ENCODE results near the gene KIAA1755.

DNA sequence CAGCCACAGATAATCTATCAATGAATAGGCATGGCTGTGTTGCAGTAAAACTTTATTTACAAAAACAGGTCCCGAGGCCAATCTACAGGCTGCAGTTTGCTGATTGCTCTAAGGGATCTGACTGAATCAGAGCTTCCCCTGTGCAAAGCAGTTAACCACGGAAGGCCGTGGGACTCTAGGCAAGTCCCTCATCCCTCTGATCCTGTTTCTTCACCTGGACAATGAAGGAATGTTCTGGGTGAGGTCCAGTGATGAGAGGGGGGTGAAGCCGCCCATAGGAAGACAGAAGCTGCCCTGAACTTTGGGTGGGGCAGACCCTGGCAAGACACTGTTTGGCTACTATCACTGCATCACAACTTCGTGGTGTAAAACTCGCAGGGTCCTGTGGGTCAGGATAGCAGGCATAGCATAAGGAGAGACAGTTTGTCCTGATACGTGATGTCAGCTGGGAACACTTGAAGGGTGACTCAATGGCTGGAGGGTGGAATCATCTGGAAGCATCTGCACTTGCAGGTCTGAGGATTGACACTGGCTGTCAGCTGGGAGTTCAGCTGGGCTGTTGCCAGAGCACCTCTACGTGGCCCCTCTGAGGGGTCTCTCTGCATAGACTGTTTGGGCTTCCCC, 62.2 kb downstream of the KIAA1755 start:
- TF ChIP-seq YY1 (IDR thresholded peaks at IDR 0.05; ENCODE audit: insufficient read depth, insufficient read length) (no peak), SUZ12 (IDR thresholded peaks at IDR 0.05; ENCODE audit: extremely low read depth, insufficient read depth, insufficient read length) (no peak)

Data from NT2/D1 (cell line).